GM23248 (cell line): ENCODE data around the gene CTRL. TPM values are rescaled to one million over a fixed set of nuclear protein-coding genes. Genes with fewer than 3 reads are reported as not detected.
A peak's percentile ranks its signal among the peaks of the same experiment; 100 is the strongest.
"Not testable (repeated sequence)": the region's sequence is repeated elsewhere in the genome, so short reads cannot be mapped to it uniquely, and the experiment has no call there.

Experiments
- DNase-seq: peaks from one replicate; pipeline ENCODE4 v3.0.0-alpha.2; 2015
- H2AFZ ChIP-seq: fragments of 200-600 bp; sonication (generic); 2 replicates; pipeline ENCODE4 v1.6.1; 2016; ENCODE audit warnings: antibody characterized with exemption
- H3F3A ChIP-seq: fragments of 200-600 bp; sonication (generic); 2 replicates; pipeline ENCODE4 v1.6.1; 2016; ENCODE audit warnings: mild to moderate bottlenecking, antibody characterized with exemption, mixed run types; ENCODE audit not compliant: insufficient read depth
- H3K27ac ChIP-seq: fragments of 200-600 bp; sonication (generic); 2 replicates; pipeline ENCODE4 v1.5.1; 2016; ENCODE audit warnings: mild to moderate bottlenecking
- H3K27me3 ChIP-seq: fragments of 200-600 bp; sonication (generic); replicated peaks from 2 replicates; pipeline ENCODE4 v1.6.1; 2016; ENCODE audit warnings: mild to moderate bottlenecking; ENCODE audit not compliant: insufficient read depth
- H3K36me3 ChIP-seq: fragments of 200-600 bp; sonication (generic); 2 replicates; pipeline ENCODE4 v1.6.1; 2016; ENCODE audit warnings: low read depth, mild to moderate bottlenecking
- H3K4me1 ChIP-seq: fragments of 200-600 bp; sonication (generic); 2 replicates; pipeline ENCODE4 v1.6.1; 2016; ENCODE audit warnings: mild to moderate bottlenecking; ENCODE audit not compliant: insufficient read depth
- H3K4me2 ChIP-seq: fragments of 200-600 bp; sonication (generic); one replicate; pipeline ENCODE4 v1.6.1; 2016; ENCODE audit warnings: mild to moderate bottlenecking; ENCODE audit not compliant: unreplicated experiment
- H3K4me3 ChIP-seq: fragments of 200-600 bp; sonication (generic); 2 replicates; pipeline ENCODE4 v1.5.1; 2016; ENCODE audit warnings: mild to moderate bottlenecking
- H3K79me2 ChIP-seq: fragments of 200-600 bp; sonication (generic); 2 replicates; pipeline ENCODE4 v1.6.1; 2016; ENCODE audit warnings: mild to moderate bottlenecking; ENCODE audit not compliant: insufficient read depth
- H3K9ac ChIP-seq: fragments of 200-600 bp; sonication (generic); 2 replicates; pipeline ENCODE4 v1.6.1; 2016; ENCODE audit warnings: mild to moderate bottlenecking
- H3K9me2 ChIP-seq: fragments of 200-600 bp; sonication (generic); 2 replicates; pipeline ENCODE4 v1.6.1; 2016; ENCODE audit warnings: mixed run types, mild to moderate bottlenecking, moderate library complexity; ENCODE audit not compliant: insufficient read depth
- H3K9me3 ChIP-seq: fragments of 200-600 bp; sonication (generic); one replicate; pipeline ENCODE4 v1.6.1; 2017; ENCODE audit warnings: low read depth
- H4K20me1 ChIP-seq: fragments of 200-600 bp; sonication (generic); 2 replicates; pipeline ENCODE4 v1.6.0; 2016; ENCODE audit not compliant: insufficient read depth
- EZH2 ChIP-seq: fragments of 200-600 bp; sonication (generic); IDR thresholded peaks from 2 replicates; pipeline ENCODE4 v1.6.1; 2018; ENCODE audit warnings: antibody characterized with exemption, mild to moderate bottlenecking; ENCODE audit not compliant: insufficient read depth, poor library complexity, severe bottlenecking
- EZH2phosphoT487 ChIP-seq: fragments of 200-600 bp; sonication (generic); IDR thresholded peaks from 2 replicates; pipeline ENCODE4 v1.6.1; 2018; ENCODE audit warnings: antibody characterized with exemption, moderate library complexity, mild to moderate bottlenecking, low read depth; ENCODE audit not compliant: insufficient read depth
- WGBS, 2 experiments: methylation state at CpG; one replicate each; pipeline ENCODE4 v1.1.6; 2015 to 2017; ENCODE audit warnings: low lambda C conversion rate in 2 of 2, low coverage in 1 of 2; ENCODE audit errors: missing lambda C conversion rate in 2 of 2; 5-methylcytosine and 5-hydroxymethylcytosine counted together
- in situ Hi-C: fragments of 300-500 bp; cut with MboI; formaldehyde crosslinking; loops from 2 replicates; pipeline ENCODE4 v1.15.0; 2020
- polyA plus RNA-seq: library from polyadenylated mRNA; unstranded; fragments of >200 nt; fragmentation: Nextera tagmentation; extraction: Ambion mirVana; gene quantifications from 2 replicates; pipeline ENCODE4 v1.2.1, GENCODE V29; 2016
- total RNA-seq: library from RNA; depleted of rRNA; stranded (reverse); fragments of >200 nt; shearing (Covaris generic); gene quantifications from 2 replicates; pipeline ENCODE4 v1.2.3, GENCODE V29; 2014

The CTRL gene
- total and polyA plus RNA-seq, 2 experiments from 2014 or later = 3.8 TPM; not detected in 1

GRCh38 chr16:67915831-67916723 is 15.6 kb downstream of the CTRL start:
- Histone ChIP-seq H3K9me3 (no peaks in the 10 kb centered on the region), H3K36me3 (no peaks in the 10 kb centered on the region), H3K9ac (no peak overlapping the region), H3K27ac (no peak overlapping the region), H3K79me2 (peaks cover 69% of the 10 kb centered on the region), H4K20me1 (peaks cover 16% of the 10 kb centered on the region; the same call in 1 of the 2 replicates), H3K4me3 (no peak overlapping the region), H3F3A (peaks cover 29% of the 10 kb centered on the region), H3K27me3 (no peaks in the 10 kb centered on the region), H2AFZ (no peak overlapping the region), H3K4me2 (no peak overlapping the region), H3K4me1 (peaks cover 15% of the 10 kb centered on the region), H3K9me2 (no peaks in the 10 kb centered on the region)
- in situ Hi-C loops = no loop called here
- TF ChIP-seq EZH2phosphoT487 = no peak
- no peak for TF ChIP-seq EZH2
- WGBS, 2 experiments = 91 to 94% methylated on average over 7 of the region's 7 CpGs
- no peak for DNase-seq

- in situ Hi-C loops, H3K9me2 ChIP-seq, H2AFZ ChIP-seq, H3K9me3 ChIP-seq, H3K4me3 ChIP-seq, H3K27ac ChIP-seq, H3K27me3 ChIP-seq, H3K9ac ChIP-seq, DNase-seq, H3K4me2 ChIP-seq, H3K36me3 ChIP-seq: not testable (repeated sequence)
- Histone ChIP-seq H3K4me1 (peaks cover 15% of the 10 kb centered on the region), H3F3A (peaks cover 29% of the 10 kb centered on the region), H3K79me2 (peaks cover 69% of the 10 kb centered on the region), H4K20me1 (peaks cover 15% of the 10 kb centered on the region; the same call in 1 of the 2 replicates)
- 50 to 62% methylated on average over 2 of the region's 2 CpGs for WGBS, 2 experiments
Observed at GRCh38 chr16:67915496-67915769, 16.2 kb downstream of the CTRL start.

- Histone ChIP-seq H3K4me2 (no peak overlapping the region), H3F3A (peaks cover 29% of the 10 kb centered on the region), H3K36me3 (no peaks in the 10 kb centered on the region), H3K9me3 (no peaks in the 10 kb centered on the region), H3K79me2 (peaks cover 69% of the 10 kb centered on the region), H2AFZ (no peak overlapping the region), H3K9me2 (no peaks in the 10 kb centered on the region), H3K4me1 (peaks cover 15% of the 10 kb centered on the region), H3K9ac (no peak overlapping the region), H3K27ac (no peak overlapping the region), H4K20me1 (peaks cover 12% of the 10 kb centered on the region; the same call in 1 of the 2 replicates), H3K27me3 (no peaks in the 10 kb centered on the region), H3K4me3 (no peak overlapping the region)
- no peak for DNase-seq
- WGBS, 2 experiments = 78 to 80% methylated on average over 7 of the region's 7 CpGs
- in situ Hi-C loops = no loop called here
- no peak for TF ChIP-seq EZH2phosphoT487
- no peak for TF ChIP-seq EZH2
Observed at GRCh38 chr16:67914758-67915495, 16.7 kb downstream of the CTRL start.

DNA sequence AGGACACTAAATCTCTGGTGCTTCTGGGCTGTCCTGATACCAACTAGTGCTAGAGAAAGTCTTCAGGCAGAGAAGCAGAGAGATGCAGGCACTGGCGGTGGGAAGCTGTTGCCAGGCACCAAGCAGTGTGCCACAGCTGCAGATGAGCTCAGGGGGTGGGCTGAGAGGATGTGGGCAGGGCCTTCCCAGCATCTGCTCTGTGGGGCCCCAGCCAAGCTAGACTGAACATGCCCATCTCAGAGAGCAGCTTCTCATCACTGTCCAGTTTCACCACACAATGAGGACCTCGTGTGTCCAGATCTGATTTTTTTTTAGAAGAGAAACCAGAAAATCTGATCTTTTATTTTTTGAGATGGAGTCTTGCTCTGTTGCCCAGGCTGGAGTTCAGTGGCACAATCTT is 21.5 kb downstream of the CTRL start:
- Histone ChIP-seq H4K20me1 (no peaks in the 10 kb centered on the region), H3K27me3 (no peaks in the 10 kb centered on the region), H3K4me3 (no peak overlapping the region), H3F3A (no peaks in the 10 kb centered on the region), H3K36me3 (no peaks in the 10 kb centered on the region; the same call in 1 of the 2 replicates), H3K79me2 (peaks cover 48% of the 10 kb centered on the region), H3K4me1 (no peaks in the 10 kb centered on the region), H2AFZ (no peak overlapping the region), H3K4me2 (no peak overlapping the region), H3K27ac (no peak overlapping the region), H3K9me3 (no peaks in the 10 kb centered on the region), H3K9ac (no peak overlapping the region), H3K9me2 (no peaks in the 10 kb centered on the region)
- peak; percentile 61 for DNase-seq
- TF ChIP-seq EZH2phosphoT487 (no peak), EZH2 (no peak)
- in situ Hi-C loops = no loop called here
- 25 to 27% methylated on average over 2 of the region's 2 CpGs for WGBS, 2 experiments
